Superior temporal gyrus (tissue), 1 donor: ENCODE data around the gene DNAAF3.

Experiments used
- DNase-seq: peaks from one replicate; pipeline ENCODE4 v3.0.0-alpha.2; 2016; ENCODE audit errors: extremely low spot score

DNAAF3 gene

GRCh38 chr19:55153652-55154264, 12.7 kb downstream of the DNAAF3 start:
- DNase-seq = no peak

GRCh38 chr19:55152017-55152416, 14.4 kb downstream of the DNAAF3 start:
- DNase-seq = no peak

- no peak for DNase-seq
These were observed 17.1 kb downstream of the DNAAF3 start, which contains the start of gene TNNT1 for GRCh38 chr19:55149078-55150003. TNNT1 (minus strand) TSS chr19:55149206; CDS start chr19:55147157, 2,049 bp downstream.

GRCh38 chr19:55147545-55148251, 18.7 kb downstream of the DNAAF3 start:
- DNase-seq = no peak

GRCh38 chr19:55146705-55147273, 19.6 kb downstream of the DNAAF3 start:
- no peak for DNase-seq

- DNase-seq = no peak
These were observed 20.2 kb downstream of the DNAAF3 start for GRCh38 chr19:55146078-55146704.

GRCh38 chr19:55145232-55145631, 21.2 kb downstream of the DNAAF3 start:
- DNase-seq = no peak

GRCh38 chr19:55141696-55142095, 24.7 kb downstream of the DNAAF3 start:
- no peak for DNase-seq

GRCh38 chr19:55137915-55138314, 28.5 kb downstream of the DNAAF3 start:
- no peak for DNase-seq

GRCh38 chr19:55136399-55137102, 29.9 kb downstream of the DNAAF3 start:
- no peak for DNase-seq

- no peak for DNase-seq
These were observed 31.7 kb downstream of the DNAAF3 start for GRCh38 chr19:55134736-55135135.

- no peak for DNase-seq
These were observed 32.6 kb downstream of the DNAAF3 start for GRCh38 chr19:55133639-55134444.

- DNase-seq = no peak
These were observed 33.8 kb downstream of the DNAAF3 start for GRCh38 chr19:55132453-55133129.

- DNase-seq = no peak
These were observed 35.0 kb downstream of the DNAAF3 start for GRCh38 chr19:55131421-55131820.

GRCh38 chr19:55119053-55119452, 47.4 kb downstream of the DNAAF3 start:
- no peak for DNase-seq

GRCh38 chr19:55118401-55118991, 47.9 kb downstream of the DNAAF3 start:
- DNase-seq = peak; percentile 81

- peak; percentile 99 for DNase-seq
These were observed 48.6 kb downstream of the DNAAF3 start for GRCh38 chr19:55117663-55118391.
